HG03135 (cell line): ENCODE data around the gene ETHE1.
"Not testable (repeated sequence)": the region's sequence is repeated elsewhere in the genome, so short reads cannot be mapped to it uniquely, and the experiment has no call there.

Experiments used
- ATAC-seq: cut with Tn5 transposase; IDR thresholded peaks from one replicate; pipeline ENCODE4 v1.9.1; 2021; ENCODE audit warnings: mild to moderate bottlenecking, moderate library complexity; ENCODE audit not compliant: unreplicated experiment

Gene ETHE1

GRCh38 chr19:43552616-43553015 lies 25.6 kb upstream of the ETHE1 start:
- ATAC-seq: no peak

- no peak for ATAC-seq
Observed at GRCh38 chr19:43552198-43552450, 25.1 kb upstream of the ETHE1 start.

- ATAC-seq: no peak
Observed at GRCh38 chr19:43551399-43552197, 24.6 kb upstream of the ETHE1 start.

GRCh38 chr19:43548706-43549105 lies 21.7 kb upstream of the ETHE1 start:
- ATAC-seq: no peak

GRCh38 chr19:43547926-43548325 lies 20.9 kb upstream of the ETHE1 start:
- not testable (repeated sequence) for ATAC-seq

- ATAC-seq: no peak
Observed at GRCh38 chr19:43546581-43546980, 19.6 kb upstream of the ETHE1 start.

GRCh38 chr19:43545981-43546380 lies 19.0 kb upstream of the ETHE1 start:
- no peak for ATAC-seq

GRCh38 chr19:43545276-43545675 lies 18.3 kb upstream of the ETHE1 start:
- no peak for ATAC-seq

GRCh38 chr19:43544077-43544476 lies 17.1 kb upstream of the ETHE1 start:
- no peak for ATAC-seq

GRCh38 chr19:43541920-43542650 lies 15.1 kb upstream of the ETHE1 start:
- ATAC-seq: no peak

- no peak for ATAC-seq
Observed at GRCh38 chr19:43540381-43540780, 13.4 kb upstream of the ETHE1 start.

- ATAC-seq: no peak
Observed at GRCh38 chr19:43538922-43539321, 11.9 kb upstream of the ETHE1 start.

- ATAC-seq: no peak
Observed at GRCh38 chr19:43534816-43535761, 8.1 kb upstream of the ETHE1 start.

GRCh38 chr19:43534305-43534815 lies 7.4 kb upstream of the ETHE1 start:
- ATAC-seq: no peak

GRCh38 chr19:43533546-43534304 lies 6.7 kb upstream of the ETHE1 start:
- peak; percentile 60 for ATAC-seq

- peak; percentile 50 for ATAC-seq
Observed at GRCh38 chr19:43532962-43533545, 6.1 kb upstream of the ETHE1 start, which contains the start of gene ZNF575. TSS of gene ZNF575 (plus strand) at chr19:43533188. CDS start at chr19:43534423, 1,235 bp downstream.

GRCh38 chr19:43532571-43532961 lies 5.6 kb upstream of the ETHE1 start:
- ATAC-seq: no peak

- ATAC-seq: no peak
Observed at GRCh38 chr19:43527860-43528622, 1.0 kb upstream of the ETHE1 start.
